ENCODE data around the gene CBR4.

The CBR4 gene

GRCh38 chr4:169018406-169018805 is 8.4 kb upstream of the CBR4 start:
- TF ChIP-seq, protein P1, sequence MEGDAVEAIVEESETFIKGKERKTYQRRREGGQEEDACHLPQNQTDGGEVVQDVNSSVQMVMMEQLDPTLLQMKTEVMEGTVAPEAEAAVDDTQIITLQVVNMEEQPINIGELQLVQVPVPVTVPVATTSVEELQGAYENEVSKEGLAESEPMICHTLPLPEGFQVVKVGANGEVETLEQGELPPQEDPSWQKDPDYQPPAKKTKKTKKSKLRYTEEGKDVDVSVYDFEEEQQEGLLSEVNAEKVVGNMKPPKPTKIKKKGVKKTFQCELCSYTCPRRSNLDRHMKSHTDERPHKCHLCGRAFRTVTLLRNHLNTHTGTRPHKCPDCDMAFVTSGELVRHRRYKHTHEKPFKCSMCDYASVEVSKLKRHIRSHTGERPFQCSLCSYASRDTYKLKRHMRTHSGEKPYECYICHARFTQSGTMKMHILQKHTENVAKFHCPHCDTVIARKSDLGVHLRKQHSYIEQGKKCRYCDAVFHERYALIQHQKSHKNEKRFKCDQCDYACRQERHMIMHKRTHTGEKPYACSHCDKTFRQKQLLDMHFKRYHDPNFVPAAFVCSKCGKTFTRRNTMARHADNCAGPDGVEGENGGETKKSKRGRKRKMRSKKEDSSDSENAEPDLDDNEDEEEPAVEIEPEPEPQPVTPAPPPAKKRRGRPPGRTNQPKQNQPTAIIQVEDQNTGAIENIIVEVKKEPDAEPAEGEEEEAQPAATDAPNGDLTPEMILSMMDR (IDR thresholded peaks at IDR 0.05; ENCODE audit: low read depth, low read length): no peak

GRCh38 chr4:169017971-169018370 is 7.9 kb upstream of the CBR4 start:
- DNase-seq (ENCODE audit: extremely low read depth, low read depth): no peak
- TF ChIP-seq, protein P1 (IDR thresholded peaks at IDR 0.05; ENCODE audit: low read depth, low read length): no peak

More at GRCh38 chr4:169018406-169018805, 8.4 kb upstream of the CBR4 start:
- no peak for DNase-seq (ENCODE audit: extremely low read depth, low read depth)

DNA sequence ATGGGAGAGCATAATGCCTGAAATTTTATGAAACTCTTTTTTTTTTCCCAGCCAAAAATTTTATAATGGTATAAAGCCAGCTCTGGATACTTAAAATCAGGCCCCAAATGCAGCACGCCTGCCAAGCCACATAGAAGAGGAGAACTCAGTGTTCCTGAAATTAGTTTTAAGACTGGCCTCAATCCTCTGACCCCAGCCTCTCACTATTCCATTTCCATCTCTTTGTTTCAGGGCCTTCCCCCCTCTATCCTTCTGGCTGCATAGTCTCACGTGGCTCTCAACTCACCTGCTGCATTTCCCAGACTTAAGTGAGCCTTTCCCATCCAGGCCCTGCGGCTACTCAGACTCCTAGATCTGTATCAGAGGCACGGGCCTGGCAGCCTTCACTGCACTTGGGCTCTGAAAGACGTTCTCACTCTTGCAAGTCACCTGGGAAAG is 5.2 kb upstream of the CBR4 start:
- DNase-seq (ENCODE audit: extremely low read depth, low read depth): no peak
- TF ChIP-seq, protein P1 (IDR thresholded peaks at IDR 0.05; ENCODE audit: low read depth, low read length): no peak

GRCh38 chr4:169014586-169014985 is 4.5 kb upstream of the CBR4 start:
- TF ChIP-seq, protein P1 (IDR thresholded peaks at IDR 0.05; ENCODE audit: low read depth, low read length): no peak
- no peak for DNase-seq (ENCODE audit: extremely low read depth, low read depth)

GRCh38 chr4:169013396-169013795 is 3.3 kb upstream of the CBR4 start:
- TF ChIP-seq, protein P1 (IDR thresholded peaks at IDR 0.05; ENCODE audit: low read depth, low read length): no peak
- DNase-seq (ENCODE audit: extremely low read depth, low read depth): no peak

- DNase-seq (ENCODE audit: extremely low read depth, low read depth): no peak
- TF ChIP-seq, protein P1 (IDR thresholded peaks at IDR 0.05; ENCODE audit: low read depth, low read length): no peak
Measured at GRCh38 chr4:169012049-169012448, 2.0 kb upstream of the CBR4 start.

- no peak for DNase-seq (ENCODE audit: extremely low read depth, low read depth)
- TF ChIP-seq, protein P1 (IDR thresholded peaks at IDR 0.05; ENCODE audit: low read depth, low read length): peak; percentile 37
Measured at GRCh38 chr4:169009286-169010124, 550 bp downstream of the CBR4 start.

Measured in AG09319 (cell line).